Activated T-cell treated with anti-CD3 and anti-CD28 coated beads for 1 hour (primary cell): Measurements from ENCODE around the gene ATP2B1.

Experiments used
- DNase-seq: peaks from one replicate; pipeline ENCODE4 v3.0.0-alpha.2; 2020; ENCODE audit warnings: low read depth

ATP2B1 gene

DNA sequence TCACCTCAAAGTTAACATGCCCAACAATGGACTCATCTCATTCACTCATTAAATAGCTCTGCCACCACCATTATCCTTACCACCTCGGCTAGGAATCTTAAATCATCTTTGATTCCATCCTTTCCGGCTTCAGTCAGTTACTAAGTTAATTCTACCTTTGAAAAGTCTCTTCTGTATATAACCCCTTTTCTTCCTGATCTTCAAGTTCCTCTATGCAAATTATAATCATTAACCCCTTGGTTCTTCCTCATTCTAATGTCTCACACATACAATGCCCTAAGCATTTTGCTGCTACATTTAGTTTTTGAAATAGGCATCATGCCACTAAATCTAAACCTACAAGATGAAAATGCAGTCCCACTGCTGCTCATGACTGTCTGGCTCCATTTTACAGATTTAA is 51.6 kb downstream of the ATP2B1 start:
- no peak for DNase-seq

- DNase-seq, result no peak
These were observed 52.8 kb downstream of the ATP2B1 start for GRCh38 chr12:89655841-89656240.

- no peak for DNase-seq
These were observed 57.4 kb downstream of the ATP2B1 start for GRCh38 chr12:89651192-89651591.

- DNase-seq, result no peak
These were observed 58.4 kb downstream of the ATP2B1 start for GRCh38 chr12:89650239-89650638.

DNA sequence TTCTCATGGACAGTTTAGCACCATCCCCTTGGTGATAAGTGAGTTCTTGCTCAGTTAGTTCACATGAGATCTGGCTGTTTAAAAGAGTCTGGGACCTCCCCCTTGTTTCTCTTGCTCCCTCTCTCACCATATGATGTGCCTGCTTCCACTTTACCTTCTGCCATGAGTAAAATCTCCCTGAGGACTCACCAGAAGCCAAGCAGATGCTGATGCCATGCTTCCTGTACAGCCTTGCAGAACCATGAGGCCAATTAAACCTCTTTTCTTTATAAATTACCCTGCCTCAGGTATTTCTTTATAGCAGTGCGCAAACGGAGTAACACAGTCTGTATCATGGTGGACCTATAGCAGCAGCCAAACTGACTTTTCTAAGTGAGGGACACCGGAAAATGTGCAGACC is 58.8 kb downstream of the ATP2B1 start:
- no peak for DNase-seq

DNA sequence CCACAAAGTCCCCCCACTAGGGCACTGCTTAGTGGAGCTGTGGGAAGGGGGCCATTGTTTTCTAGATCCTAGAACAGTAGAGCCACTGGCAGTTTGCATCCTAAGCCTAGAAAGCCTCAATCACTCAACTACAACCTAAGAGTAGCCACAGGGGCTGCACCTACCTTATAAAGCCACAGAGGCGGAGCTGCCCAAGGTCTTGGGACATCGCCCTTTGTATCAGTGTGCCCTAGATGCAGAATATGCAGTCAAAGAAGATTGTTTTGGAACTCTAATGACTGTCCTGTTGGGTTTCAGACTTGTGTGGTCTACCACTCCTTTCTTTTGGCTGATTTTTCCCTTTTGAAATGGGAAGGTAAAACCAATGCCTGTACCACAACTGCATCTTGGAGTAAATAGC is 59.5 kb downstream of the ATP2B1 start:
- no peak for DNase-seq

GRCh38 chr12:89648211-89648930 is 60.3 kb downstream of the ATP2B1 start:
- no peak for DNase-seq

DNA sequence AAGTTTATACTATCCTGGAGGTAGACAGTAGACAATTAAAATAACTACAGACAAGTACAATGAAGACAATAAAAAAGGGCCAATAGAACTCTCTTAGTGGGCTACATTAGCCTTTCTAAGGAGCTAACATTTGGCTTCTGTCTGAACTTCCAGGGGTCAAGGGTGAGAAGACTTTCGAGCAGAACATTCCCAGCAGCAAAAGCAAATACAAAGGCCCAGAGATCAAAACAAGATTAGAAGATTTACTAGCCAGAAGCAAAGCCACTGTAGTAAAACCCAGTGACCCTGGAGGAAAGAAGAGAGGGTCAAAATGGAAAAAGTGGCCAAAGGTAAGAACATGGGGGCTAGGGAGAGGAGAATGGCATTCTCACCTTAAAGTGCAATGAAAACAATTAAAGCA is 63.2 kb downstream of the ATP2B1 start:
- DNase-seq, result no peak

DNA sequence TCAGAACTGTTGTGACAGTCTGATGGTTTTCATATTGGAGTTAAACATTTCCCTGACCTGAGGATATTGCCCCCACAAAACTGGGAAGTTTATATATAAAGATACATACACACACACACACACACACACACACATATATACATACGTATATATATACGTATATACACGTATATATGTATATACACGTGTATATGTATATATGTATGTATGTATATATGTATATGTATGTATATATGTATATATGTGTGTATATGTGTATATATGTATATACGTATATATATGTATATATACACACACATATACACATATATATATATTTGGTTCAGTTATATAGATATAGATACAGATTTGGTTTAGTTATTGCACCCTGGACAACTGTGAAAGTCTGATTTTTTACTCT is 65.7 kb downstream of the ATP2B1 start:
- DNase-seq, result no peak

DNA sequence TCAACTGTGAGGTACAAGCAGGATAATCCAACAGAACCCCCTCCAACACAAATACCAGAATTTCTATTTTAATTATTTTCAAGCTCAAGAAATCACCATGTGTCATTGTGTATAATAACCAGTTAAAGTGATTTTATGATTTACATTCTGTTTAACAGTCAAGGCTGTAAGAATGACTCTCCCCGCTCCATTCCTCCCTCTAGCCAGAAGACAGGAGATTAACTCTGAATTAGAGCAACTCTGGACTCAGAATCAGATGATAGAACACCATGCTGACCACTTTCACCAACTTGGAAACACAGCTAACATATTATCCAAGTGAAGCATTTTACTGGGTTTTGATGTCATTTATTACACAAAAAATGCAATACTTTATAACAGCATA is 71.9 kb downstream of the ATP2B1 start:
- no peak for DNase-seq

DNA sequence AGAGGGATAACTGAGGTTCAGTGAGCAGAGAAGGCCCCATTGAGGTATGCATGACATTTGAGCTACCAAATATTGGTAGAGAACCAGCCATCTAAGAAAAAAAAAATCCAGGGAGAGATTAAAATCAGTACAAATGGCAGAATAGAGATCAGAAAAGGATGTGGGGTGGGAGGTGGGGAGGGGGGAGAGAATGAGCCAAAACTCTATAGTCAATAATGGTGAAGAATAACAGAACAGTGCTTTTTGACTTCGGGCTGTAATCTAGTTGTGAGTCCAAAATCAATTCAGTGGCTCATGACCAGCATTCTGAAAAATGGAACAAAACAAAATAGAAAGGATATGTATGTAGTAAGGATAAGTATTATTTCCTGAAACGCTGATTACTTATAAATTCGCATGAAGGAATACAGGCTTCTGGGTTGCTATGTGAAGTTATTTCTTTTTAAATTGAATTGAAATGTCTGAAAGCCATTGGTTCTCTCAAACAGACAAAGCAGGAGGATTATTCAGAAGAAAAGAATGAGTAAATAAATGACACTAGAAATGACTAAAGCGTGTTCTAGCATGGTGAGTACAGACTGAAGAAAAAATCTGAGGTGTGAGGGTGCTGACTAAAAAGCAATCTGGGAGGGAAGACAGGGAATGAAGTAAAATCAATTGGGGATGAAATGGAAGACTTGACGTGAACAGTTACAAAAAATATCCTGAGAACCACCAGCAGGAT is 72.4 kb downstream of the ATP2B1 start:
- no peak for DNase-seq

- no peak for DNase-seq
These were observed 74.1 kb downstream of the ATP2B1 start for GRCh38 chr12:89634508-89634907.

GRCh38 chr12:89632778-89633177 is 75.9 kb downstream of the ATP2B1 start:
- DNase-seq, result no peak

DNA sequence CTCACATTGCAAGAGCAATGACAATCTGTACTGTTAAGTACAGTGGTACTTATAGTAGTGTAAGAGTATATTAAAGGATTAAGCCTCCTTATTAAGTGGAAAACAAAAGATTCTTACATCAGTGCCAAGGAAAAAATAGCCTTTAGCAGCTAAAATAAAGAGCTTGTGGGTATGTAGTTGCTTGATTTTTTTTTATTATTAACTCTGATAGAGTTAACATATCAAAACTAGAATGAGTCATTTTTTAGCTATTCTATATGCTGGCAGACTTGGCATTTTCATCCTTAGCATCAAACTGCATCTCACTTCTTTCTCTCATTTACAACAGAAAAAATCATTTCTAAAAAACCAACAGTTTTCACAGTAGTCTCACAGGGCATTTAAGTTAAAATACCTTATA is 86.5 kb downstream of the ATP2B1 start:
- no peak for DNase-seq

- no peak for DNase-seq
These were observed 87.1 kb downstream of the ATP2B1 start for GRCh38 chr12:89621521-89621920.

DNA sequence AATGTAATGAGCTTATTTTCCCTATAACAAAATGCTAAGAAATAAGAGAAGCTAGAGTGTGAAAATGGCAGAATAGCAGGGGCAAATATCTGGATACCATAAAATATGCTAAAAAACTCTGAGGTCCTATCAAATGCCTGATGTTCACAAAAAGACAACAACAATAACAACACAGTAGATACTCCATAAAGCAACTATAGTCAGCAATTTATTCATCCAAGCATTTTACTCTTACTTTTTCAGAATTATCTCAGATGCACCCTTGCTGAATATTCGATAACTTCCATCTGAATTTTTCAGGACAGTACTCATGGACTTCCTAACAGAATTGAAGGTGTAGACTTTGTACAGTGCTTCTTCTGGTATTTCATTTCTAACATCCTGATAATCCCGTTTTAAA is 88.9 kb downstream of the ATP2B1 start:
- no peak for DNase-seq

DNA sequence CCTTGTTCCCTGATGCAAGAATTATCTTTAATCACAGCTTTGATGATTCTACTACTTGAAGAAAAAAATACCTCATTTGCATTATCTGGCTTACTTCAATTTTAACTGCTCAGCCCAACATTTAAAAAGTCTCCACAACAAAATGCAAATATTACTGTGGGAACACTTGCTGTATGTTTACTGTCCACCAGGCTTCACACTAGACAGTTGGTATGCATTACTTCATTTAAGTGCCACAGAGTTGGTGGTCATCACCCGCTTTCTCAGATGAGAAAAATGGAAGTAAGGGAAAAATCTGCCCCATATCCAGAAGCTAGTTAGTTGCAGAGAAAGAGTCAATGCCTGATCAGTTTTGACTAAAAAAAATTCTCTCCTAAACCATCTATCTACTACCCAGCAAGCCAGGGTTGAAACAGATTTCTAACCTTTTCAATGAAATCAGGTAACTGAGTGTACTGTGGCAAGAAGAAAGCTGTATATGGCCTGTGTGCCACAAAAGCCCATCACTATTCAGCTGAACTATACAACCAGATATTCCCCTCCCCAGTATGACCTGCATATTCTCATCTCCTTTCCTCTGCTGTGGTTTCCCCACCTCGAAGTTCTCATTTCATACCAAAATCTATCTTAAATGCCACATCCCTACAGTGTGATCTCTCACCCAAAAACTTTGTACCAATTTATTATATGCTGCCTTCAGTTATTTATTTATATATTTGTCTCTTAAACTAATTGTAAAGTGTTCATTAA is 90.3 kb downstream of the ATP2B1 start:
- DNase-seq, result no peak

- no peak for DNase-seq
These were observed 98.3 kb downstream of the ATP2B1 start for GRCh38 chr12:89610366-89610765.

- DNase-seq, result no peak
These were observed 105.0 kb downstream of the ATP2B1 start for GRCh38 chr12:89603678-89604077.

GRCh38 chr12:89597770-89598169 is 110.9 kb downstream of the ATP2B1 start:
- DNase-seq, result no peak

GRCh38 chr12:89597210-89597609 is 111.4 kb downstream of the ATP2B1 start:
- no peak for DNase-seq

- no peak for DNase-seq
These were observed 114.8 kb downstream of the ATP2B1 start for GRCh38 chr12:89593873-89594272.

DNA sequence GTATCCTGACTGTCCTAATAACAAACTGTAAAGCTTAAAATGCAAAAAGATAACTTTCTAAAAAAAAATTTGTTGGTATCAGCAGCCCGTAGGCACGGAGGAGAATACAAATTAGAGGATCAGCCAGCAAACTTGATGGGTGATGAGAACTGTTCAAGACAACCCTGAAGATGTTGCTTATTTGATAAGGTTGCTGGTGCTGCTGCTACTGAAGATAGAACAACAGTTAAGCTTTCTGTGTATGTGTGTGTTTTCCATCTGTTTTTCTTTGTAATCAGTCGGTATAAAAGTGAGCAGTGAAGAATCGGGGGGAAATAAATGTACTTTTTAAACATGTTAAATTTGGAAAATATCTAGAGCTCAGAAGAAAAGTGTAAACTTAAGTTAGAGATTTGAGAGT is 115.4 kb downstream of the ATP2B1 start:
- no peak for DNase-seq
